Measurements from ENCODE around the gene UBXN6. TPM values are rescaled to one million over a fixed set of nuclear protein-coding genes. Genes with fewer than 3 reads are reported as not detected.

UBXN6 gene
- polyA plus RNA-seq, 1 donor = 106 TPM

DNA sequence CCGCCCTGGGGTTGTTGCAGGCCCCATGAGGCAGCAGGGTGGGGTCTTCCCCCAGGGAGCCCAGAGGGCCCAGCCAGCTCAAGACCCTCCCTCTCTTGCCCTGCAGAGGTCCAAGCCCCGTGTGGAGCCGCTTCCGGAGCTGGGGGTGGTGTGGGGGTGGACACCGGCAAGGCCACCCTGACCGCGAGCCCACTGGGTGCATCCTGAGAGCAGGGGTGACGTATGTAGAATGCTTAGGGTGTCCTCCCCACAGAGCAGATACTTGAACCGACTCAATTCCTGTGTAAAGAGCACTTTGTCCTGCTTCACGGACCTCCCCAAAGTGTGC lies 14.8 kb downstream of the UBXN6 start:
- DNase-seq (ENCODE audit: low read depth) = no peak

DNA sequence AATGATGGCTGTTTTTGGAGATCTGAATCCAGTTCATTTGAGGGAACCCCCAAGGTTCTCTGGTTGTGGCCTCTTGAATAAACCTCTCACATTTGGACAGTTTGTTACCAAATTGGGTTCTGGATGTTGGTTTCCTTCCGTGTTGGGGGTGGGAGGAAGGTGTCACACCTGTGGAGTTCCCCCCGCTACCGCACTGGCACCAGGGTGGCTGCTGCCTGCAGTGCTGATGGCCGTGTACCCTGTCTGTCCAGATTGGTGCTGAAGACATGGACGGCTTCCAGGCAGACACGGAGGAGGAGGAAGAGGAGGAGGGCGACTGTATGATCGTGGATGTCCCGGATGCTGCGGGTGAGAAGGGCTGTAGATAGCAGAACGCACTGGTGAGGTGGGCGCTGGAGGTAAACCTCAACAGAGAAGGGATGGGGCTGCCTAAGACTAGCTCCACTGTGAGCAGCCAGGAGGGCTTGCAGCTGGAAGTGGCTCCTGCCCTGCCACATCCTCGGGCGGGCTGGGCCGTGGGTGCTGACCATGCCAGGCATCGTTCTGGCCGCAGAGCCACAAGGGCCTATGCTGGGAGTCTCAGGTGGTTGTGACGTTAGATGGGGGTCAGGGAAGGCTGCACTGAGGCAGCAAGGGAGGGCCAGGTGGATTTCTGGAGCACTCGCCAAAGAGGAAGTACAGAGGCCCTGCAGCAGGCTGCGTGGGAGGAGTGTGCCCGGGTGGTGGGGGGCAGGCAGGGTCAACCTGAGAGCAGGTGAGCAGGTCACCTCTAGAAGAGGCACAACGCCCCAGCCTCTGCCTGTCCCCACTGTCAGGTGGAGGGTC lies 15.4 kb downstream of the UBXN6 start:
- DNase-seq (ENCODE audit: low read depth) = no peak

DNA sequence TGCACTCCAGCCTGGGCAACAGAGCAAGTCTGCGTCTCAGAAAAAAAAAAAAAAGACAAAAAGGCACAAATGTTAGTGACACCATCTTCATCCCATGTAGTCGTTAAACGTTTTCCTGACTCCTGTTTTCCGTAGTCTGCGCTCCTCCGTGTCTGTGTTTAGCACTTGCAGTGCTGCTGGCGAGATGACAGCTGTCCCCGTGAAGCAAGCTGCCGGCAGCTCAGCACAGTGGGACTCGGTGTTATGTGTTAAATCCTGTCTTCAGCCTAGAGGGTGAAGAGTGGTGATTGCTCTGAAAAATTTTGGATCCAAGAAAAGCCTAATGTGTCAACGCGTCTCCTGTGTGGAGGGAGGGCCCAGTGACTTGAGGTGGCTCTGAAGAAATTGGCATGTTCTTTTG lies 18.4 kb downstream of the UBXN6 start:
- DNase-seq (ENCODE audit: low read depth) = no peak

DNA sequence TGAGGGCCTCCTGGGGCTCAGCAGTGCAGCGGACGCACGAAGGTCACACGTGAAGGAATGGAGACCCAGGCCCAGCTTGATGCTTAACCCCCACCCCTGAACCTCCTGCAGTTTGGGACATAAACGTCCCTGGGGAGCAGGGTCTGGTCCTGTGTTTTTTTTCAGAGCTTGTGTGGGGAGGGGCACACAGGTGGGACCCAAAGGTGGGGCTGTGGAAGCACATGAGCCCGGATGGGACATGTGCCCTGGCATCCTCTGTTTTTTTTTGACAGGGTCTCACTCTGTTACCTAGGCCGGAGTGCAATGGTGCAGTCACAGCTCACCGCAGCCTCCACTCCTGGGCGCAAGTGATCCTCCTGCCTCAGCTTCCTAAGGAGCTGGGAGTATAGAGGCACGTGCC lies 20.5 kb downstream of the UBXN6 start:
- no peak for DNase-seq (ENCODE audit: low read depth)

DNA sequence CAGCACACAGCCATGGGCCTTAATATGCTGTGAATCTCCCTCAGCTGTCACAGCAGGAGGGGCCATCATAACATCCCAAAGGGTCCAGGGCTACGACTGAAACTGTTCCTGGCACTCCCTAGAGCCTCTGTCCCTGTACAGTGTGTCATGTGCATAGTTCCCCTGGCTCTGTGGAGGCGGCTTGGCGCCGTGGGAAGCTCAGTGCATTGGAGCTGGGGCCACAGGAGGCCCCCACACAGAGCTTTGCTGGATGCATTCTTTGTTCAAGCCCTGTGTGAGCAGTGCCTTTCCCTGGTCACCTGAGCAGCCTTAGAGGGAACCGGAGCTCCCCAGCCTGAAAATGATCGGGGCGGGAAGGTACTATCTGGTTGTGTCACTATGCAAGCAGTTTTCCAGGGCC lies 21.4 kb downstream of the UBXN6 start:
- DNase-seq (ENCODE audit: low read depth) = no peak

DNA sequence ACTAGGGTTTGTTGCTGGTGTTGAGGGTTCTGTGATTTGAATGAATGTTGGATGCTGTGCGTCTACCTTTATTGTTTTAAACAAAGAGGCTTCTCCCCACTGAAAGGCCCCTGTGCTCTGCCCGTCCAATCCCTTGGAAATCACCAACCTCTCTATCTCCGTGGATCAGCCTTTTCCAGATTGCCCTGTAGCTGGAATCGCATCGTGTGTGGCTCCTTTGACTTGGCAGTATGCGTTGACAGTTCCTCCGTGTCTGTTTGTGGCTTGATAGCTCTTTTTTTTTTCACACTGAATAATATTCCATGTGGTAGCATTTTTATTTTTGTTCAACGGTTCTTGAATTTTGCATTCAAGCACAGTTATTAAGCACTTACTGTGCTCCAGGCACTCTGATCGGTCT lies 23.2 kb downstream of the UBXN6 start:
- DNase-seq (ENCODE audit: low read depth) = no peak

DNA sequence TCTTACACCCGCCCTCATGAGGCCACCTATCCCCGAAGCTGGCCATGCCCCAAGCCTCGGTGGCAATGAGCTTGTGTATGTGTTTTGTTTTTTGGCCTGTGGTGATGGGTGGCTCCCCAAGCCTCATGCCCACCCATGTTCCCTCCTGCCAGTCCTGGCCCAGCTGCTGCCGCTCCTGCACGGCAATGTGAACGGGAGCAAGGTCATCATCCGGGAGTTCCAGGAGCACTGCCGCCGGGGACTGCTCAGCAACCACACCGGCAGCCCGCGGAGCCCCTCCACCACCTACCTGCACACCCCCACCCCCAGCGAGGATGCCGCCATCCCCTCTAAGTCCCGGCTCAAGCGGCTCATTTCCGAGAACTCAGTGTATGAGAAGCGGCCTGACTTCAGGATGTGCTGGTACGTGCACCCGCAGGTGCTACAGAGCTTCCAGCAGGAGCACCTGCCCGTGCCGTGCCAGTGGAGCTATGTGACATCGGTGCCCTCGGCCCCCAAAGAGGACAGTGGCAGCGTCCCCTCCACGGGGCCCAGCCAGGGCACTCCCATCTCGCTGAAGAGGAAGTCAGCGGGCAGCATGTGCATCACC lies 24.6 kb downstream of the UBXN6 start:
- no peak for DNase-seq (ENCODE audit: low read depth)

DNA sequence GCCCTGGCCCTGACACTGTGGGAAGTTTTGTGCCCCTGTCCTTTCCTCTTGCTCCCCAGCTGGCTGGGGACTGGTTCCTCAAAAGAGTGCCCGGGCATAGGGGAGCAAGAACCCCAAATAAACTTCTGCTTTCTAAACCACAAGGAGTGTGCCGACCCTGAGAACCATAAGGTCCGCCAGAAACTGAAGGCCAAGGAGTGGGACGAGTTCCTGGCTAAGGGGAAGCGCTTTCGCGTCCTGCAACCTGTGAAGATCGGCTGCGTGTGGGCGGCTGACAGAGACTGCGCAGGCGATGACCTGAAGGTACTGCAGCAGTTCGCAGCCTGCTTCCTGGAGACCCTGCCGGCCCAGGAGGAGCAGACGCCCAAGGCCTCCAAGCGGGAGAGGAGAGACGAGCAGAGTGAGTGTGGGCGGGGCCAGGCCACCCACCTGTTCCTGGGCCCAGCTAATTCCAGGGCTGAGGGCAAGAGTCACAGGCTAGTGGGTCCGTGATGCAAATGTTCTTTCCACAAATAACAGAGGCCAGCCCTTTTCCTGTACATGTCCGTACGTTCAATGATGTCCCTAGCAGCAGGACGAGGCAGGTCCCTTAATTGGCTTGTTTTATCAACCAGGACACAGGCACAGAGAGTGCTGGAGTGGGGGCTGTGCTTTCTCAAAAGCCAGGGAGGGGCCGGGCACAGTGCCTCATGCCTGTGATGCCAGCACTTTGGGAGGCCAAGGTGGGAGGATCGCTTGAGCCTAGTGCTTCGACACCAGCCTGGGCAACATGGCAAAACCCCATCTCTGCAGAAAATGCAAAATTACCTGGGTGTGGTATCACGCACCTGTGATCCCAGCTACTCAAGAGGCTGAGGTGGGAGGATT lies 25.6 kb downstream of the UBXN6 start:
- no peak for DNase-seq (ENCODE audit: low read depth)

DNA sequence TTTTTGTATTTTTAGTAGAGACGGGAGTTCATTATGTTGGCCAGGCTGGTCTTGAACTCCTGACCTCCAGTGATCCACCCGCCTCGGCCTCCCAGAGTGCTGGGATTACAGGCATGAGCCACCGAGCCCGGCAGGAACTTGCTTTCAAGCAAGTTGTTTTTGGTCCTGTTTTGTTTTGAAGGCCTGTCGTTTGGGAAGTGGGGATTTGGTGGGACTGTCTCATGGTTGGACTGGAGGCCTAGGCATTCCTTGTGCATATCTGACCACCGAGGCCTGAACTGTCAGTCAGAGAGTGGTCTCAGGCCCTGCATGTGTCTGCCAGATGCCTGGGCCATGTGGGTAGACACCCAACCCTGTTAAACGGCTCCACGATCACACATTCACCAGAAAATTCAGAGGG lies 26.3 kb downstream of the UBXN6 start:
- DNase-seq (ENCODE audit: low read depth) = no peak

DNA sequence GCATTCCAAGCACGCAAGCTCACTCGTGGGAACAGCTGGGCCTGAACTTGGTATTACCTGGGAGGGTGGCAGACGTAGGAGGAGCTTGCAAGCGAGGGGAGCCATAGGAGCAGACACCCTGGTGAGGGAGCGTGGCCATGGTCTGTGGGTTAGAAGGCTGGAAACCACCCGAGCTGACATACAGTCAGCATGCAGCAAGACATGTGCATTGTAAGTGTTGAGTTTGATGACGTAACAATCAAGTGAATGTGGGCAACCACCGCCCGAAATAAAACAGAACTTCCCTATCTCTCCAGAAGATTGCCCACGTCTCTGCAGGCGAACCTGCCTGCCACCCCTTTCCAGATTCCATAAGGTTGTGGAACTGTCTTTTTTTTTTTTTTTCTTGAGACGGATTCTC lies 26.8 kb downstream of the UBXN6 start:
- no peak for DNase-seq (ENCODE audit: low read depth)

DNA sequence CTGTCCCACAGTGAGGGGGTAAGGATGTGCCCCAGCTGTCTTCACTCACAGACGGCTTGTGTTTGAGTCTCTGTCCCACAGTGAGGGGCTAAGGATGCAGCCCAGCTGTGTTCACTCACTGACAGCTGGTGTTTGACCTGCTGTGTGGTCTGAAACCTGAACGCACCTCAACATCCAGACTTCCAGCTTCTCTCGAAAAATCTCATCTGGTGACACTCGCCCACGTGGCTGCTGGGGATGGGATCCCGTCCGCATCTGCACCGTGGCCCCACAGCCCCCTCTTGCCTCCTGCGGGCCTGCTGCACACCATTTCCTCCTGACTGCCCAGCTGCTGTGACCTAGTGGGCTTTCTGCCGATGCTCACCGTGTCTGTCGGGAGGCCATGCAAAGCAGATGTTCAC lies 27.8 kb downstream of the UBXN6 start:
- DNase-seq (ENCODE audit: low read depth) = no peak

DNA sequence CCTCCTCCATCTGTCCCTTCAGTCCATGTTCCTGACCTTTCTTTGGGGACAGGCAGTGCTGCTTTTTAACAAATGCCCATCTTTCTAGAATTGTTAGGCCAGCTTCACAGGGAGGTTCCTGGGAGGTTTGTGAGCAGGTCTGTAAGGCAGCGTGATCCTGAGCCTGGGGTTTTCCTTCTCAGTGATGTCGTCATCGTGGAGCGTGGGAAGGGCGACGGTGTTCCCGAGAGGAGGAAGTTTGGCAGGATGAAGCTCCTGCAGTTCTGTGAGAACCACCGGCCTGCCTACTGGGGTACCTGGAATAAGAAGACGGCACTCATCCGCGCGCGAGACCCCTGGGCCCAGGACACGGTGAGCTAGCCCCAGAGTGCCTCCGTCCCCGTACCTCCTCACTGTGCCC lies 28.3 kb downstream of the UBXN6 start:
- no peak for DNase-seq (ENCODE audit: low read depth)

DNA sequence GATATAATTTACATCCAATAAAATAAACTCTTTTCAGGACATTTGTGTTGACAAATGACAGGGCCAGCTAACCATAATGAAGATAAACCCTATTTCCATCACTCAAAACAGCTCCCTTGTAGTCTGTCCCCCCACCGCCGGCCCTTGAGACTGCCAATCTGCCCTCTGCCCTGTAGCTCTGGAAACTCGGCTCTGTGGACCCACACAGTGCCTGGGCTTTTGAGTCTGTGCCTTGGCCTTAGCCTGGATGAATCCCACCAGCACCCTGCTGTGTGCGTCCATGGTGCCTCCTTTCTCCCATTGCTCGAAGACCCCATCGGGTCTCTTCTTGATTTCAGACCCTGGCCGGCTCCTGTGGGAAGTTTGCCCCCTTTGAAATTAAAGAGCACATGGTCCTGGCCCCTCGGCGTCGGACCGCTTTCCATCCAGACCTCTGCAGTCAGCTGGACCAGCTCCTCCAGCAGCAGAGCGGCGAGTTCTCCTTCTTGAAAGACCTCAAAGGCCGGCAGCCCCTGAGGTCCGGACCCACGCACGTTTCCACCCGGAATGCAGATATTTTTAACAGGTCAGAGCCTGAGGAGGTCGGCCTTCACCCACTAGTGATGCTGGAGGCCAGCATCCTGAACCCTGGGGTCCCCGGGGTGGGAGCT lies 29.1 kb downstream of the UBXN6 start:
- no peak for DNase-seq (ENCODE audit: low read depth)

DNA sequence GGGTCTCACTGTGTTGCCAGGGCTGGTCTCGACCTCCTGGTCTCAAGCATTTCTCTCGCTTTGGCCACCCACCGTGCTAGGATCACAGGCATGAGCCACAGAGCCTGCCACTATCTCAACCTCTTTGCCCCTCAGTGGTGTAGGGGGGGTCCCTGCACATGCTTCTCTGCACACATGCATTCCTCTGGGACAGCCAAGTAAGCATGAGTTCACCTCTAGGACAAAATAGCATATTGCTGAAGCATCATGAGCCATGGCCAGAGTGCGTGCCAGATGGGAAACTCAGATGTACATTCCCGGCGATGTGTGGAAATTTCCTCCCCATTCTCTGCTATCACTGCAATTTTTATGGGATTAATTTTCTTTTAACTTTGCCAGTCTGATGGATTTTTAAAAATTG lies 32.1 kb downstream of the UBXN6 start:
- DNase-seq (ENCODE audit: low read depth) = no peak

DNA sequence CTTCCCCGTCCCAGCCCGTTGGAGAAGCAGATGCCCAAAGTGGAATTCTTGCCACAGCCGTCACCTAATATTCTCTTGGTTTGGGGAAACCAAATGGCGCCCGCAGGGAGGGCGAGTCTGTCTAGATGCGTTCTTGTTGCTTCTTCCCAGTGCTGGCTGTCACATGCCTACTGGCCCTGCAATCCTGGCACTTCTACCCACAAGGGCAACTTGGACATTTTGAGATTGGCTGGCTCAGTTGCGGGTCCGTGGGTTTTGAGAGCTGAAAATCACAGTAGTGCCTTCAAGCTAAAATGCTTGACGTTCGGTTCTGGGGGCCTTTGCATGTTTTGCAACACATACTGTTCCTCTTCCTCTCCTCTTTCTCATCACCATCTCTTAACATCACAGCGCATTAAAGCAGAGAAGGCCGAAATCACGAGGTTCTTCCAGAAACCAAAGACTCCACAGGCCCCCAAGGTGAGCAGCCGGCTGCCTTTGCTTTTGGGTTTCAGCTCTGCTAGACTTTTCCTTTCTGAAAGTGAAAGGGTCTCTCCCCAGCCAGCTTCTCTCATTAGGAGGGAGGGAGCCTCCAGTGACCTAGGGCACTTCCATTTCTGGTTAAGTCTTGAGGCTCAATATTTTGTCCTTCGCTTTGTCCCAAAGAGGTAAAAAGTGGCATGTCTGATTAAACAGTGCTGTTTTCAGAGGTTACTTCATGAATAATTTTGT lies 34.0 kb downstream of the UBXN6 start:
- DNase-seq (ENCODE audit: low read depth) = no peak

DNA sequence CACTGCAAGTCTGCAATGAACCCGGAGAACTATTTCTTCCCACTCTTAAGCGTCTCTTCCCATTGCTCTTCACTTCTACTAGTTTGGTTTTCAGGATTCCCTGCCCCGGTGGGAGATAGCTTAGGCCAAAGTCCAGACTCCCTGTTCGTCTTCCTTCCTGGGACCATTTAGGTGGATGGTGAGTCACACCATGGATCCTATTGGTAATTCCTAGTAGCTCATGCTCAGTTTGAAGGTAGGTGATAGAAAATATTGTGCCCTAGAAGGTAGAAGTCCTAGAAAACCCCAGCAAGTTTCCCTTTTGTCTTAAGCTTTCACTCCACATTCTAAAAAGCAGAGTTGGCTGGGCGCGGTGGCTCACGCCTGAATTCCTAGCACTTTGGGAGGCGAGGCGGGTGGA lies 41.3 kb downstream of the UBXN6 start:
- no peak for DNase-seq (ENCODE audit: low read depth)

DNA sequence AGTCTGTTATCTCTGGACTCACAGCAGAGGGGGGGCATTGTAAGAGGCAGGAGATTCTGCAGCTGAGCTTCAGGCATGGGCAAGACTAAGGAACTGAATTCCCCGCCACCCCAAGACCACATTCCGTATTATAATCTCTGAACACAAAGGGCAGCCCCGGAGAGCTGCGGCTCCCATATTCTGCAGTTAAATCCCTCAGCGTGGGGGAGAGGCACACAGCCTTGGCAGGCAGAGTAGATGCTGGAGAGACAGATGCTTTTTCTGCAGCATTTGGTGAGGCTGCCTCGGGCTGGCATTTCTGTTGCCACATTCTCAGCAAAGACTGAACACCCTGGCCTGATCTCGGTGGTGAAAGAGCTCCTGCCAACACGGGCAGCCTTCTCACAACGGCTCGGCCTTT lies 42.2 kb downstream of the UBXN6 start:
- DNase-seq (ENCODE audit: low read depth) = no peak

DNA sequence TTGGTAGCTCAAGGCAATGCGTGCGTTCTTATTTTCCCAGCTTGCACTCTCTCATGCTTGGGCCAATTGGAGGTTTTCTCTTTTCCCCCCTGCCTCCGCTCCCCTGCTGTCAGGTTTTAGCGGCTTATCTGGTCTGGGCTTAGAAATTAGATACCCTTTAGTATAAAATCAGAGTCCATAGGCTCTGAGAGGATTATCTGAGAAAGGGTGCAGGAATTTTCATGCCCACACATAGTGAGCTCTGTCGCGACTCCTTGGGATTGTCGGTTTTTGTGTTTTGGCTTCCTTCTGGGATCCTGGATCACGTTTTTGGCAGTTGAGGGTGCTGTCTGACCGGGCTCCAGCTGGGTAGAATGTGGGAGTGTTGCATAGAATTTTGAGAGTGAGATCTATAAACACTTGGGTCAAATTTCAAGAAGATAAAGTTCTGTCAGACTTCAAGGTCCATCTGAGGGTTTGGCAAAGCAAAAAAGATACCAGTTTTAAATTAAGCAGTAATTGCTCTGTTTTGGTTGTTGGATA lies 42.7 kb downstream of the UBXN6 start:
- no peak for DNase-seq (ENCODE audit: low read depth)

DNA sequence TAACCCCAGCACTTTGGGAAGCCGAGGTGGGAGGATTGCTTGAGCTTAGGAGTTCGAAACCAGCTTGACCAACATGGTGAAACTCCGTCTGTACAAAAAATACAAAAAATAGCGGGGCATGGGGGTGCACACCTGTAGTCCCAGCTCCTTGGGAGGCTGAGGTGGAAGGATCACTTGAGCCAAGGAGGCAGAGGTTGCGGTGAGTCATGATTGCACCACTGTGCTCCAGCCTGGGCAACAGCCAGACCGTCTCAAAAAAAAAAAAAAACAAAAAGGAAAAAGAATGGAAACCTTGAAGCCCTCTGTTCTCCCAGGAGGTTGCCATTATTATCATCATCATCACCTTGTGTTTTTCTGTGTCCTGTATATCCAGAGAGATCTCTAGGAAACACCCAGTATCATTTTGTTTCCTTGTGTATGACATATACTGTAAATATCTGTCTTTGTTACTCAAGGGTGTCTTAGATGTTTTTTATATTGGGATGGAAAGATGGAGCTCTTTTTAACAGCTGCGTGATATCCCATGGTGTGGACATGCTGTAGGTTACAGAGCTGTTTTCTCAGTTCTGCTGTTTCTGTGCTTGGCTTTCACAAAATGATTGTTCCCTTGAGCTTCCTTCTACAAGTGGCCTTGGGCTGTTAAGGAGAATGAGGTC lies 43.3 kb downstream of the UBXN6 start:
- no peak for DNase-seq (ENCODE audit: low read depth)

DNA sequence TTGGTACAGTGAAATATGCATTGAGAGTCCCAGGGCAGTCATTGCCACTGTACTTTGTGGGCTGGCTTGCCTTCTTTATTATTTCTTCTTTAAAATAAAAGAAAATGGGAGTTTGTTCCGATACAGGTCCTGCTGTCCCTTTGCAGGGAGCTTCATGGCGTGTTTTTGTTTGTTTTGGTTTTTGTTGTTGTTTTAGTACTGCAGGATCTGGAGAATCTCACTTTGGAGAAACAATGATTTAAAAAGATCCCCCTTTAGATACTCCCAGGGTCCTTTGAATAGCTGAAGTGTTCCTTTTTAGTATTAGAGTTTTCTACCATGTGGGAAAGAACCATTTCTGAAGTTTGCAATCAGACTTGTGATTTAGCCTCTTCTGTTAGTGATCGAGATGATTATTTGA lies 44.0 kb downstream of the UBXN6 start:
- DNase-seq (ENCODE audit: low read depth) = no peak
